ENCODE data around the gene CCDC110.

DNA sequence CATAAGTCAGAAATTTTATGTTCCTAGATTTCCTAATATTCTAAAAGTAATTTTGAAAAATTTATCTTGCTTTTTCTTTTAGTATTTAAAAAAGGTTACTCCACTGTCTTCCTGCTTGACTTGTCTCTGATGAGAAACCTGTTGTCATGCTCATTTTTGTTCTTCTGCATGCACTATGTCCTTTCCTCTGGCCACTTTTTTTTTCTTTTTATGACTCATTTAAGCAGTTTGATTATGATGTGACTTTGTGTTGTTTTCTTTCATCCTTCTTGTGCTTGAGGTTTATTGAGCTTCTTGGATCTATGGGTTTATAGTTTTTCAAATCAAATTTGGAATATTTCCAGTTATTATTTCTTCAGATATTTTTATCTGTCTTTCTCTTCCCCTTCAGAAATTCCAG lies 33.7 kb downstream of the CCDC110 start:
- TF ChIP-seq, protein P1, sequence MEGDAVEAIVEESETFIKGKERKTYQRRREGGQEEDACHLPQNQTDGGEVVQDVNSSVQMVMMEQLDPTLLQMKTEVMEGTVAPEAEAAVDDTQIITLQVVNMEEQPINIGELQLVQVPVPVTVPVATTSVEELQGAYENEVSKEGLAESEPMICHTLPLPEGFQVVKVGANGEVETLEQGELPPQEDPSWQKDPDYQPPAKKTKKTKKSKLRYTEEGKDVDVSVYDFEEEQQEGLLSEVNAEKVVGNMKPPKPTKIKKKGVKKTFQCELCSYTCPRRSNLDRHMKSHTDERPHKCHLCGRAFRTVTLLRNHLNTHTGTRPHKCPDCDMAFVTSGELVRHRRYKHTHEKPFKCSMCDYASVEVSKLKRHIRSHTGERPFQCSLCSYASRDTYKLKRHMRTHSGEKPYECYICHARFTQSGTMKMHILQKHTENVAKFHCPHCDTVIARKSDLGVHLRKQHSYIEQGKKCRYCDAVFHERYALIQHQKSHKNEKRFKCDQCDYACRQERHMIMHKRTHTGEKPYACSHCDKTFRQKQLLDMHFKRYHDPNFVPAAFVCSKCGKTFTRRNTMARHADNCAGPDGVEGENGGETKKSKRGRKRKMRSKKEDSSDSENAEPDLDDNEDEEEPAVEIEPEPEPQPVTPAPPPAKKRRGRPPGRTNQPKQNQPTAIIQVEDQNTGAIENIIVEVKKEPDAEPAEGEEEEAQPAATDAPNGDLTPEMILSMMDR (IDR thresholded peaks at IDR 0.05; ENCODE audit: low read length), result no peak
- TF ChIP-seq EZH2phosphoT487 (IDR thresholded peaks at IDR 0.05; ENCODE audit: low read length), result no peak
- TF ChIP-seq EZH2 (optimal IDR thresholded peaks at IDR 0.05; ENCODE audit: low read depth, low read length), result no peak
